WTC11 (cell line): ENCODE measurements around the gene TMED4. TPM values are rescaled to one million over a fixed set of nuclear protein-coding genes. Genes with fewer than 3 reads are reported as not detected.

Experiments used
- ATAC-seq: fragments of 200-7000 bp; cut with Tn5 transposase; 2 replicates; pipeline ENCODE4 v1.10.0; 2021; ENCODE audit warnings: mild to moderate bottlenecking, moderate library complexity
- CTCF ChIA-PET: fragments of 300-600 bp; sonication (Branson Sonifier 250); formaldehyde crosslinking; loops from one replicate; lab custom pipeline; 2021; ENCODE audit warnings: antibody characterized with exemption; lab: Charles Lee
- POLR2A ChIA-PET: fragments of 350-600 bp; sonication (Branson Sonifier 250); formaldehyde crosslinking; loops from one replicate; lab custom pipeline; 2021; ENCODE audit warnings: antibody characterized with exemption; lab: Charles Lee
- DNase-seq: peaks from one replicate; pipeline ENCODE4 v3.0.0; 2021; ENCODE audit warnings: low spot score
- H3K27ac Mint-ChIP-seq: 2 replicates; pipeline ENCODE4 v1.8.0; 2021; ENCODE audit warnings: mixed read lengths
- H3K27me3 Mint-ChIP-seq: 2 replicates; pipeline ENCODE4 v1.8.0; 2021; ENCODE audit warnings: low read depth, mild to moderate bottlenecking, moderate library complexity, mixed read lengths
- H3K36me3 Mint-ChIP-seq: 2 replicates; pipeline ENCODE4 v1.8.0; 2021; ENCODE audit warnings: mixed read lengths
- H3K4me1 Mint-ChIP-seq: 2 replicates; pipeline ENCODE4 v1.8.0; 2022; ENCODE audit warnings: mixed read lengths
- H3K4me3 Mint-ChIP-seq: 2 replicates; pipeline ENCODE4 v1.8.0; 2021; ENCODE audit warnings: mild to moderate bottlenecking, moderate library complexity, mixed read lengths
- H3K9me3 Mint-ChIP-seq: 2 replicates; pipeline ENCODE4 v1.8.0; 2021; ENCODE audit warnings: mixed read lengths
- CBFB ChIP-seq: sonication (generic); formaldehyde crosslinking; IDR thresholded peaks from 2 replicates; pipeline ENCODE4 v1.8.1; 2022; ENCODE audit warnings: mild to moderate bottlenecking, low read depth, missing genetic modification reagents
- EMX1 ChIP-seq: fragments of 250-450 bp; sonication (Bioruptor Pico); IDR thresholded peaks from 2 replicates; pipeline ENCODE4 v1.8.0; 2021; ENCODE audit warnings: mild to moderate bottlenecking
- GTF2I ChIP-seq: fragments of 250-450 bp; sonication (Bioruptor Pico); conservative IDR thresholded peaks from 2 replicates; pipeline ENCODE4 v1.4.0; 2021; ENCODE audit warnings: mild to moderate bottlenecking
- IRF2 ChIP-seq: sonication (generic); formaldehyde crosslinking; IDR thresholded peaks from 2 replicates; pipeline ENCODE4 v1.8.0; 2022; ENCODE audit warnings: low read depth, missing genetic modification reagents, borderline replicate concordance
- NFATC4 ChIP-seq: fragments of 250-450 bp; sonication (Bioruptor Pico); IDR thresholded peaks from 2 replicates; pipeline ENCODE4 v1.9.0; 2021; ENCODE audit warnings: mild to moderate bottlenecking
- NR1H2 ChIP-seq: sonication (generic); formaldehyde crosslinking; IDR thresholded peaks from 2 replicates; pipeline ENCODE4 v1.9.0; 2021; ENCODE audit warnings: mild to moderate bottlenecking, moderate library complexity, missing genetic modification reagents
- NR2C2 ChIP-seq: sonication (generic); formaldehyde crosslinking; IDR thresholded peaks from 2 replicates; pipeline ENCODE4 v1.8.0; 2022; ENCODE audit warnings: mild to moderate bottlenecking, missing genetic modification reagents
- OVOL2 ChIP-seq: fragments of 250-450 bp; sonication (Bioruptor Pico); IDR thresholded peaks from 2 replicates; pipeline ENCODE4 v1.9.0; 2021; ENCODE audit warnings: mild to moderate bottlenecking, borderline replicate concordance
- PRRX2 ChIP-seq: fragments of 250-450 bp; sonication (Bioruptor Pico); IDR thresholded peaks from 2 replicates; pipeline ENCODE4 v1.8.0; 2021; ENCODE audit warnings: mild to moderate bottlenecking
- RORB ChIP-seq: fragments of 250-450 bp; sonication (Bioruptor Pico); IDR thresholded peaks from 2 replicates; pipeline ENCODE4 v1.9.0; 2021; ENCODE audit warnings: mild to moderate bottlenecking
- TCF7 ChIP-seq: sonication (generic); formaldehyde crosslinking; IDR thresholded peaks from 2 replicates; pipeline ENCODE4 v1.8.0; 2022; ENCODE audit warnings: mild to moderate bottlenecking, low read depth, missing genetic modification reagents, moderate library complexity
- TEAD1 ChIP-seq: sonication (generic); formaldehyde crosslinking; IDR thresholded peaks from 2 replicates; pipeline ENCODE4 v1.8.0; 2022; ENCODE audit warnings: mild to moderate bottlenecking, missing genetic modification reagents
- ZNF219 ChIP-seq: sonication (generic); formaldehyde crosslinking; IDR thresholded peaks from 2 replicates; pipeline ENCODE4 v1.8.0; 2023; ENCODE audit warnings: missing genetic modification reagents, mild to moderate bottlenecking, borderline replicate concordance
- ZNF232 ChIP-seq: sonication (generic); formaldehyde crosslinking; IDR thresholded peaks from 2 replicates; pipeline ENCODE4 v1.8.0; 2022; ENCODE audit warnings: mild to moderate bottlenecking, missing genetic modification reagents
- ZNF671 ChIP-seq: fragments of 250-450 bp; sonication (Bioruptor Pico); IDR thresholded peaks from 2 replicates; pipeline ENCODE4 v1.8.0; 2021; ENCODE audit warnings: mild to moderate bottlenecking
- total RNA-seq: library from RNA; stranded (reverse); gene quantifications from 3 replicates; pipeline ENCODE4 v1.2.3, GENCODE V29; 2021
- TF ChIP-seq, protein P1 (sequence below): sonication (generic); formaldehyde crosslinking; IDR thresholded peaks from 2 replicates; pipeline ENCODE4 v1.8.1; 2023; ENCODE audit warnings: mild to moderate bottlenecking, missing genetic modification reagents
- TF ChIP-seq, protein P2 (sequence below): sonication (generic); formaldehyde crosslinking; IDR thresholded peaks from 2 replicates; pipeline ENCODE4 v1.8.1; 2023; ENCODE audit warnings: mild to moderate bottlenecking, missing genetic modification reagents
- TF ChIP-seq, protein P3 (sequence below): sonication (generic); formaldehyde crosslinking; IDR thresholded peaks from 2 replicates; pipeline ENCODE4 v1.8.0; 2023; ENCODE audit warnings: missing genetic modification reagents
- TF ChIP-seq, protein P4 (sequence below): sonication (generic); formaldehyde crosslinking; IDR thresholded peaks from 2 replicates; pipeline ENCODE4 v1.8.0; 2022; ENCODE audit warnings: mild to moderate bottlenecking, missing genetic modification reagents
- TF ChIP-seq, protein P5 (sequence below): fragments of 250-450 bp; sonication (Bioruptor Pico); conservative IDR thresholded peaks from 2 replicates; pipeline ENCODE4 v1.9.0; 2021; ENCODE audit warnings: mild to moderate bottlenecking
- TF ChIP-seq, protein P6 (sequence below): sonication (generic); formaldehyde crosslinking; conservative IDR thresholded peaks from 2 replicates; pipeline ENCODE4 v1.8.1; 2022; ENCODE audit warnings: mild to moderate bottlenecking, missing genetic modification reagents
- TF ChIP-seq, protein P7 (sequence below): sonication (generic); formaldehyde crosslinking; IDR thresholded peaks from 2 replicates; pipeline ENCODE4 v1.8.1; 2022; ENCODE audit warnings: mild to moderate bottlenecking, moderate library complexity, missing genetic modification reagents
- TF ChIP-seq, protein P8 (sequence below): sonication (generic); formaldehyde crosslinking; IDR thresholded peaks from 2 replicates; pipeline ENCODE4 v1.8.1; 2023; ENCODE audit warnings: mild to moderate bottlenecking, moderate library complexity, missing genetic modification reagents

TMED4 gene
- total RNA-seq, 1 experiment from 2014 or later: 58.6 TPM

DNA sequence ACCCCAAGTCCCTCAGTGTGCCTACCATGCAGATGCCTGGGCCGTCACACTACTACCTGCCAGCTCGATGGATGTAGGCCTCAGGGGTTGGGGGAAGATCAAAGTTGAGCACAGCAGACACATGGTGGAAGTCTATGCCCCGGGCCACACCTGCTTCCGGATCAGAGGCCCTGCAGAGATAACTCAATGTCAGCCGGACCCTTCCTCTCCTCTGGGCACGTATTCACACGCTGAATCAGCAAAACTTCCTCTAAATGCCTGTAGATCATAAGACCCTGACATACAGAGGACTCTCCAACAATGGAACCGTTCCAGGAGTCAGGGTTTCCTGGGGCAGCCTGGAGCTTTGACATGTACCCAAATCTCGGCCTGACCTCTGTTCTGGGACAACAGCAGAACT is 12.1 kb downstream of the TMED4 start:
- TF ChIP-seq, protein P1, sequence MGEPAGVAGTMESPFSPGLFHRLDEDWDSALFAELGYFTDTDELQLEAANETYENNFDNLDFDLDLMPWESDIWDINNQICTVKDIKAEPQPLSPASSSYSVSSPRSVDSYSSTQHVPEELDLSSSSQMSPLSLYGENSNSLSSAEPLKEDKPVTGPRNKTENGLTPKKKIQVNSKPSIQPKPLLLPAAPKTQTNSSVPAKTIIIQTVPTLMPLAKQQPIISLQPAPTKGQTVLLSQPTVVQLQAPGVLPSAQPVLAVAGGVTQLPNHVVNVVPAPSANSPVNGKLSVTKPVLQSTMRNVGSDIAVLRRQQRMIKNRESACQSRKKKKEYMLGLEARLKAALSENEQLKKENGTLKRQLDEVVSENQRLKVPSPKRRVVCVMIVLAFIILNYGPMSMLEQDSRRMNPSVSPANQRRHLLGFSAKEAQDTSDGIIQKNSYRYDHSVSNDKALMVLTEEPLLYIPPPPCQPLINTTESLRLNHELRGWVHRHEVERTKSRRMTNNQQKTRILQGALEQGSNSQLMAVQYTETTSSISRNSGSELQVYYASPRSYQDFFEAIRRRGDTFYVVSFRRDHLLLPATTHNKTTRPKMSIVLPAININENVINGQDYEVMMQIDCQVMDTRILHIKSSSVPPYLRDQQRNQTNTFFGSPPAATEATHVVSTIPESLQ (CRISPR knock-in tag): no peak
- TF ChIP-seq GTF2I (CRISPR knock-in tag) (no peak), CBFB (CRISPR knock-in tag) (no peak), TCF7 (CRISPR knock-in tag) (no peak), NR1H2 (CRISPR knock-in tag) (no peak), RORB (no peak), ZNF232 (no peak), ZNF671 (CRISPR knock-in tag) (no peak), ZNF219 (CRISPR knock-in tag) (no peak), IRF2 (CRISPR knock-in tag) (no peak), EMX1 (CRISPR knock-in tag) (no peak), PRRX2 (CRISPR knock-in tag) (no peak)
- TF ChIP-seq, protein P2, sequence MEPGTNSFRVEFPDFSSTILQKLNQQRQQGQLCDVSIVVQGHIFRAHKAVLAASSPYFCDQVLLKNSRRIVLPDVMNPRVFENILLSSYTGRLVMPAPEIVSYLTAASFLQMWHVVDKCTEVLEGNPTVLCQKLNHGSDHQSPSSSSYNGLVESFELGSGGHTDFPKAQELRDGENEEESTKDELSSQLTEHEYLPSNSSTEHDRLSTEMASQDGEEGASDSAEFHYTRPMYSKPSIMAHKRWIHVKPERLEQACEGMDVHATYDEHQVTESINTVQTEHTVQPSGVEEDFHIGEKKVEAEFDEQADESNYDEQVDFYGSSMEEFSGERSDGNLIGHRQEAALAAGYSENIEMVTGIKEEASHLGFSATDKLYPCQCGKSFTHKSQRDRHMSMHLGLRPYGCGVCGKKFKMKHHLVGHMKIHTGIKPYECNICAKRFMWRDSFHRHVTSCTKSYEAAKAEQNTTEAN: no peak
- TF ChIP-seq, protein P3, sequence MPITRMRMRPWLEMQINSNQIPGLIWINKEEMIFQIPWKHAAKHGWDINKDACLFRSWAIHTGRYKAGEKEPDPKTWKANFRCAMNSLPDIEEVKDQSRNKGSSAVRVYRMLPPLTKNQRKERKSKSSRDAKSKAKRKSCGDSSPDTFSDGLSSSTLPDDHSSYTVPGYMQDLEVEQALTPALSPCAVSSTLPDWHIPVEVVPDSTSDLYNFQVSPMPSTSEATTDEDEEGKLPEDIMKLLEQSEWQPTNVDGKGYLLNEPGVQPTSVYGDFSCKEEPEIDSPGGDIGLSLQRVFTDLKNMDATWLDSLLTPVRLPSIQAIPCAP (CRISPR knock-in tag): no peak
- TF ChIP-seq, protein P4, sequence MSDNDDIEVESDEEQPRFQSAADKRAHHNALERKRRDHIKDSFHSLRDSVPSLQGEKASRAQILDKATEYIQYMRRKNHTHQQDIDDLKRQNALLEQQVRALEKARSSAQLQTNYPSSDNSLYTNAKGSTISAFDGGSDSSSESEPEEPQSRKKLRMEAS (CRISPR knock-in tag): no peak
- TF ChIP-seq, protein P5, sequence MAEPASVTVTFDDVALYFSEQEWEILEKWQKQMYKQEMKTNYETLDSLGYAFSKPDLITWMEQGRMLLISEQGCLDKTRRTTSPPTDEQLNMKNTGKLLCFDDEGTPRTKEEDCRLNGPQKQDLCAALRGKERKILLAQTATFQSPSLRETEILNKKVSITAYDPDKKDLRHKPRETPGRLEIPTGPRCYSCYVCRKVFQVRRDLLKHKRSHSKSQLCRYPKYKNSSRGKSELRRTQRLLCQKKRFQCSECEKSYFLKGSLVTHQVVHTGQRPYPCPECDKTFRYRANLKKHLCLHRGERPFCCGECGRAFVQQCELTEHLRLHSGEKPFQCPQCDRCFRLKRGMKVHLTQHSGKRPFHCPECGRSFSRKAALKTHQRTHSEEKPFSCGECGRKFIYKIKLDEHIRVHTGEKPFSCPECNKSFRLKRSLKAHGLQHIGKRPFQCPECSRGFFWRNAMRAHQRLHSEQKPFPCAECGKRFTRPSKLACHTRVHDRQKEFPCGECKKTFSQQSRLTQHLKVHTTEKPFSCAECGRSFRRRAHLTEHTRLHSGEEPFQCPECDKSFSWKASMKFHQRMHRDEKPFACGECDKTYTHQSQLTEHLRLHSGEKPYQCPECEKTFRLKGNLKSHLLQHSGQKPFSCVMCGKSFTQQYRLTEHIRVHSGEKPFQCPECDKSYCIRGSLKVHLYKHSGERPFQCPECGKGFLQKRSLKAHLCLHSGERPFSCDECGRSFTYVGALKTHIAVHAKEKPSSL: no peak
- TF ChIP-seq, protein P6, sequence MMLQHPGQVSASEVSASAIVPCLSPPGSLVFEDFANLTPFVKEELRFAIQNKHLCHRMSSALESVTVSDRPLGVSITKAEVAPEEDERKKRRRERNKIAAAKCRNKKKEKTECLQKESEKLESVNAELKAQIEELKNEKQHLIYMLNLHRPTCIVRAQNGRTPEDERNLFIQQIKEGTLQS (CRISPR knock-in tag): no peak
- no peak overlapping the region for H3K27ac Mint-ChIP-seq
- no peak for ATAC-seq
- peaks cover 72% of the 10 kb centered on the region for H3K36me3 Mint-ChIP-seq
- H3K4me1 Mint-ChIP-seq: peaks cover 20% of the 10 kb centered on the region
- H3K9me3 Mint-ChIP-seq: no peaks in the 10 kb centered on the region
- DNase-seq: no peak
- ChIA-PET CTCF (no interaction called here), POLR2A (interaction anchor here (0.7 kb wide), 1 partner anchor 70 kb away, joined by 3 read pairs; no protein-coding TSS in a partner anchor)
- H3K4me3 Mint-ChIP-seq: no peak overlapping the region
- H3K27me3 Mint-ChIP-seq: no peaks in the 10 kb centered on the region

DNA sequence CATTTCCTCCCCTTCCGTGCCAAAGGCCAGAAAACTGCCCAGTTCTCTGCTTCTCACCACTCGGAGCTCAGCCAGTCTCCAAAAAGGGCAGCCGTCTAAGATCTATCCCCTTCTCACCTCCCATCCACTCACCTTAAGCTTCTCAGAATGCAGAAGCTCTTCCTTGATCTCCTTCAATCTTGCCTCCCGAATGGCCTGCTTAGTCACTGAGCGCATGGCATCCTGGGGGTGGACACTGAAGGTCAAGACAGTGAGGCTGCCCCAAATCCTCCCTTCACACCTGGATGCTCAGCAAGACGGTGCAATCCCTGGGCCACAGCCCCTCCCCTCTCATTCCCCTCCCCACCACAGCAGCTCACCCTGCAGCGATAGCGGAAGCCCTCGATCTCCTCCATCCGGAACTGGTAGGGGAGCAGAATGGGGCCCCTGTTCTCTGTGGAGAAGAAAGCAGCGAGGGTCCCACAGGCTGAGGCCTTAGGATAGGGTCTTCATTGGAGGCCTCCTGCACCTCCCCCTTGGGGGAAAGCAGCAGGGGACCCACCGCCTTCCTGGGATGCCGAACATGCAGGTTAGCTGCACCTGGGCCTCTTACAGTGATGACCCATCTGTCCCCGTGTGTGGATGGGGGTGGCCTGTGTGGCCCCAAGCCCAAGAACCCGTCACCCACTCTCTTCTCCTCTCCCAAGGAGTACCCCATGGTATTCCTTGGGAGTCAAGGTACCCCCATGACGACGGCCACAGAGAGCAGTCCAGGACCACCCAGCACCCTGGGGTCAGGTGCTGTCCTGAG is 13.1 kb downstream of the TMED4 start:
- H3K27me3 Mint-ChIP-seq: no peaks in the 10 kb centered on the region
- no peaks in the 10 kb centered on the region for H3K9me3 Mint-ChIP-seq
- H3K36me3 Mint-ChIP-seq: peaks cover 80% of the 10 kb centered on the region
- CTCF ChIA-PET: interaction anchor here (1.2 kb wide), 1 partner anchor 34 kb away, joined by 4 read pairs; no protein-coding TSS in a partner anchor
- no peak overlapping the region; the same call in 1 of the 2 replicates for H3K27ac Mint-ChIP-seq
- H3K4me3 Mint-ChIP-seq: no peak overlapping the region
- ATAC-seq (no peak), DNase-seq (no peak)
- H3K4me1 Mint-ChIP-seq: peaks cover 12% of the 10 kb centered on the region
- POLR2A ChIA-PET: interaction anchor here (0.6 to 0.7 kb wide), 2 partner anchors 71 to 217 kb away, joined by 3 to 5 read pairs; no protein-coding TSS in a partner anchor
- TF ChIP-seq ZNF671 (CRISPR knock-in tag) (no peak), EMX1 (CRISPR knock-in tag) (no peak), OVOL2 (no peak), NR2C2 (CRISPR knock-in tag) (no peak), NFATC4 (CRISPR knock-in tag) (no peak), TEAD1 (CRISPR knock-in tag) (no peak)
- TF ChIP-seq, protein P7, sequence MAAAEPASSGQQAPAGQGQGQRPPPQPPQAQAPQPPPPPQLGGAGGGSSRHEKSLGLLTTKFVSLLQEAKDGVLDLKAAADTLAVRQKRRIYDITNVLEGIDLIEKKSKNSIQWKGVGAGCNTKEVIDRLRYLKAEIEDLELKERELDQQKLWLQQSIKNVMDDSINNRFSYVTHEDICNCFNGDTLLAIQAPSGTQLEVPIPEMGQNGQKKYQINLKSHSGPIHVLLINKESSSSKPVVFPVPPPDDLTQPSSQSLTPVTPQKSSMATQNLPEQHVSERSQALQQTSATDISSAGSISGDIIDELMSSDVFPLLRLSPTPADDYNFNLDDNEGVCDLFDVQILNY (CRISPR knock-in tag): no peak
- TF ChIP-seq, protein P8, sequence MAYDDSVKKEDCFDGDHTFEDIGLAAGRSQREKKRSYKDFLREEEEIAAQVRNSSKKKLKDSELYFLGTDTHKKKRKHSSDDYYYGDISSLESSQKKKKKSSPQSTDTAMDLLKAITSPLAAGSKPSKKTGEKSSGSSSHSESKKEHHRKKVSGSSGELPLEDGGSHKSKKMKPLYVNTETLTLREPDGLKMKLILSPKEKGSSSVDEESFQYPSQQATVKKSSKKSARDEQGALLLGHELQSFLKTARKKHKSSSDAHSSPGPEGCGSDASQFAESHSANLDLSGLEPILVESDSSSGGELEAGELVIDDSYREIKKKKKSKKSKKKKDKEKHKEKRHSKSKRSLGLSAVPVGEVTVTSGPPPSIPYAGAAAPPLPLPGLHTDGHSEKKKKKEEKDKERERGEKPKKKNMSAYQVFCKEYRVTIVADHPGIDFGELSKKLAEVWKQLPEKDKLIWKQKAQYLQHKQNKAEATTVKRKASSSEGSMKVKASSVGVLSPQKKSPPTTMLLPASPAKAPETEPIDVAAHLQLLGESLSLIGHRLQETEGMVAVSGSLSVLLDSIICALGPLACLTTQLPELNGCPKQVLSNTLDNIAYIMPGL (CRISPR knock-in tag): no peak
